C4-2B (cell line): Measurements from ENCODE around the gene CEP170.
A peak's percentile ranks its signal among the peaks of the same experiment; 100 is the strongest.

Source experiments
- H3K27ac ChIP-seq: fragments of 450-650 bp; 2 replicates; pipeline ENCODE4 v1.5.1; 2017
- ZFX ChIP-seq: fragments of 450-650 bp; IDR thresholded peaks from 2 replicates; pipeline ENCODE4 v1.6.1; 2017
- TF ChIP-seq, protein P1 (sequence below): fragments of 450-650 bp; conservative IDR thresholded peaks from 2 replicates; pipeline ENCODE4 v1.5.1; 2017; ENCODE audit warnings: mild to moderate bottlenecking

CEP170 gene

DNA sequence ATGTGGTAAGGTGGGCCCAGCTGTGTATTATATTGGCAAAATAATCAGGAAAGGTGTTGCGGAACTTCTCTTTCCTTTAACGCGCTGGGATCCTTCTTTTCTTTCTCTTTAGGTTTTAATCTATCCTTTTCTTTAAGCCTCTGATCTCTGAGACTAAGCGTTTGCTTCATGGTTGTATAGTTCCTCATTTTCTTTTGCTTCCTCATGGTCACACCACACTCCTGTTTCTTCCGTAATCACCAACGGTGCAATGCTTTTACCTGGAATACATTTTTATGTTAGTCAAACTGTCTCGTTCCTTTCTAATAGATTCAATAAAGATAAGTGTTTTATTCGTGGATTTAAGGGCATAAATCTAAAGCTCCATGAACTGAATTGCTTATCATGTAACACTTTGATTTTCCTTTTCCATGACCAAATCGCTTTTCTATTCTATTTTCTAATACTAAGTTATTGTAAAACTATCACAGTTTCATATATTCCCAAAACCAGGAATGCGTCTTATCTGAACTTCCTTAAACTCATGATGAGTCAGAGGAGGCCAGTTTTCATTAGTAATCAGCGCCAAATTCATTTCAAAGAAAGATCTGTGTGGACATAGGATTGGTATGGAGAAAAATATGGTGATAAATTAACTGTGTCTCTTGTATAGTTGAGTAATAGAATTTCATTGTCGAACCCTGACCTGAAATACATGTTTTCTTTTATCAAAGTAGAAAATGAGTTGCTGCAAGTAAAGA lies 13.0 kb upstream of the CEP170 start:
- peak overlapping the region; percentile 34 for H3K27ac ChIP-seq
- TF ChIP-seq, protein P1, sequence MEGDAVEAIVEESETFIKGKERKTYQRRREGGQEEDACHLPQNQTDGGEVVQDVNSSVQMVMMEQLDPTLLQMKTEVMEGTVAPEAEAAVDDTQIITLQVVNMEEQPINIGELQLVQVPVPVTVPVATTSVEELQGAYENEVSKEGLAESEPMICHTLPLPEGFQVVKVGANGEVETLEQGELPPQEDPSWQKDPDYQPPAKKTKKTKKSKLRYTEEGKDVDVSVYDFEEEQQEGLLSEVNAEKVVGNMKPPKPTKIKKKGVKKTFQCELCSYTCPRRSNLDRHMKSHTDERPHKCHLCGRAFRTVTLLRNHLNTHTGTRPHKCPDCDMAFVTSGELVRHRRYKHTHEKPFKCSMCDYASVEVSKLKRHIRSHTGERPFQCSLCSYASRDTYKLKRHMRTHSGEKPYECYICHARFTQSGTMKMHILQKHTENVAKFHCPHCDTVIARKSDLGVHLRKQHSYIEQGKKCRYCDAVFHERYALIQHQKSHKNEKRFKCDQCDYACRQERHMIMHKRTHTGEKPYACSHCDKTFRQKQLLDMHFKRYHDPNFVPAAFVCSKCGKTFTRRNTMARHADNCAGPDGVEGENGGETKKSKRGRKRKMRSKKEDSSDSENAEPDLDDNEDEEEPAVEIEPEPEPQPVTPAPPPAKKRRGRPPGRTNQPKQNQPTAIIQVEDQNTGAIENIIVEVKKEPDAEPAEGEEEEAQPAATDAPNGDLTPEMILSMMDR: no peak
- TF ChIP-seq ZFX: no peak

GRCh38 chr1:243267471-243267880 lies 12.4 kb upstream of the CEP170 start:
- TF ChIP-seq, protein P1: no peak
- TF ChIP-seq ZFX: no peak
- peak overlapping the region; percentile 34 for H3K27ac ChIP-seq

DNA sequence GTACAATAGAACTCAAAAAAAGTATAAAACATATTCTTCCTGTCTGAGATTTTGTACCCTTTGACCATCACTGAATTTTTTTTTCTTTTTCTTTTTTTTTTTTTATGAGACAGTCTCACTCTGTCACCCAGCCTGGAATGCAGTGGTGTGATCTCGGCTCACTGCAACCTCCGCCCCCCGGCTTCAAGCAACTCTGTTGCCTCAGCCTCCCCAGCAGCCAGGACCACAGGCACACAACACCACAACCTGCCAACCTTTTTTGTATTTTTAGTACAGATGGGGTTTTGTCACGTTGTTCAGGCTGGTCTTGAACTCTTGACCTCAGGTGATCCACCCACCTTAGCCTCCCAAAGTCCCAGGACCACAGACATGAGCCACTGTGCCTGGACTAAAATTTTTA lies 11.2 kb upstream of the CEP170 start:
- TF ChIP-seq ZFX: no peak
- TF ChIP-seq, protein P1: no peak
- no peak overlapping the region for H3K27ac ChIP-seq

- TF ChIP-seq, protein P1: no peak
- TF ChIP-seq ZFX: no peak
- no peak overlapping the region for H3K27ac ChIP-seq
These were observed 9.6 kb upstream of the CEP170 start for GRCh38 chr1:243264717-243265116.

DNA sequence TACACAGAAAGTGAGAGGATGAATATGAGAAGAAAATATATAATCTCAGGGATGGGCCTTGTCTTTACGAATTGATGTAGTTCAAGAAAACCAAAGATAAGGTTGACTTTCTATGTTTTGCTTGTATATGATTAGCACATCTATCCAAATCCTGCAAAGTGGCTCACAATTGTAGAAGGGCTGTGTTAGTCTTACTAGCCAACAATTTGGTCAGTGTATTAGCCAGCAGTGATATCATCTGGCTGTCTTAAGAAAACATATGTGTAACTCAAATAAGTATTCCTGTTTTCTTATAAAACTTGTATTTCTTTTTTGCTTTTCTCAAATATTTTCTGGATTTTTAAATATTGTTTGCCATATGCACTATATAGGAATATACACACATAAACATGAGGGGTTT lies 6.3 kb upstream of the CEP170 start:
- TF ChIP-seq, protein P1: no peak
- TF ChIP-seq ZFX: no peak
- H3K27ac ChIP-seq: no peak overlapping the region

DNA sequence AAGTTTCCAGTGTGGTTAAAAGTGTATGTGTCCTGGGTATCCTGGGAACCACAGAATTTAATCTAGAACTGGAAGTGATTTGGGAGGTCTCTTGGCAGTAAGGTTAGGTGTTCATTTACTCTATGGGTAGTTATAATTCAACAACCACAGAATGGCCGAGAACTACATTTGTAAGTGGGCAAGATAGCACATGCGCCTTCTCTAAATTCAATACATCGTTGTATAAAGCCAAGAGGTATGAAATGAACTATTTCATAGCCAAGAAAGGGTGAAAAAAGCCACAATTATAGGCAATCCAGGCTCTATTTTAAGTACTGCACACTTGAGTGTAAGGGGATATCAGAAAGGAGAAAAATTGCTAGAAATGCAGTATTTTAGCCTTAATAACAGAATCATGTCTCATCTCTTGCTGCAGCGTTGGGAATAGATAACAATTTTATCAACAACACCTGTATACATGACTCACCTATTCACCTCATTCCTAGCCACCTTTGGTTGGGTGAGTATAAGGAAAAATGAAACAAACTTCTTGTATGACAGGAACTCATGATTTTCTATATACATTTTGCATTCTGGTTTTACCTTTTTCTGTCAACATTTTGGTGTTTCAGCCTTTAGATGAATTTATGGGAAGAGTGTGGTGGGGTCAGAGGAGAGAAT lies 5.3 kb upstream of the CEP170 start:
- TF ChIP-seq, protein P1: no peak
- no peak for TF ChIP-seq ZFX
- H3K27ac ChIP-seq: no peak overlapping the region

DNA sequence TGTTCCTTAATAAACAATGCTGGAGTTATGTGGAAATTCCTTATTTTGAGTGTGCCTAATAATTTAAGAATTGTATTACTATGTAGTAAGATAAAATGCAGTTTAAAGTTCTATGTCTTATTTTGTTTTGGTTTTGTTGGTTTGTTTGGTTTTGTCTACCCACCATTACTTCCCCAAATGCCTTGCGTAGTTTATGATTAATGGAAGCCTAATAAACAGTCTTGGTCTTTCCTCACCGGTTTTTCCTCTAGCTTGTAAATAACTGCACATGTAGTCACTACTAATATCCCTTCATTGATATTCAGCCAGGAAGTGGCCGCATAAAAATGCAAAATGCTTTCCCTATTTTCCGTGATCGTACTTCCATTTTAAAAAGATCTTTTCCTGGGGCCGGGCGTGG lies 3.6 kb upstream of the CEP170 start:
- H3K27ac ChIP-seq: no peak overlapping the region
- no peak for TF ChIP-seq ZFX
- TF ChIP-seq, protein P1: no peak
